Stomach (tissue), 9 donors: ENCODE data around the gene RRP36. TPM values are rescaled to one million over a fixed set of nuclear protein-coding genes. Genes with fewer than 3 reads are reported as not detected.

Experiments
- DNase-seq, 2 donors: peaks; one replicate each; pipeline versions ENCODE4 v3.0.0 to v3.0.0-alpha.2; 2013 to 2019
- H3K27ac ChIP-seq, 5 donors: fragments of 200-600 bp in 4 of 5; sonication (generic) in 4 of 5; one replicate each; pipeline ENCODE4 v1.5.1; 2013 to 2019; ENCODE audit warnings: mild to moderate bottlenecking in 1 of 5, moderate library complexity in 1 of 5
- H3K27me3 ChIP-seq, 3 donors: fragments of 200-600 bp; sonication (generic); one replicate each; pipeline ENCODE4 v1.5.1; 2017 to 2019; ENCODE audit warnings: mixed run types in 1 of 3
- H3K36me3 ChIP-seq, 4 donors: fragments of 200-600 bp; sonication (generic); 1 replicate in 3 of 4; 2 replicates in 1 of 4; pipeline ENCODE4 v1.5.1; 2016 to 2019
- H3K4me1 ChIP-seq, 4 donors: fragments of 200-600 bp; sonication (generic); one replicate each; pipeline ENCODE4 v1.5.1; 2016 to 2019
- H3K4me3 ChIP-seq, 4 donors: fragments of 200-600 bp; sonication (generic) in 3 of 4; one replicate each; pipeline ENCODE4 v1.5.1; 2016 to 2019; ENCODE audit warnings: mild to moderate bottlenecking in 1 of 4
- H3K9me3 ChIP-seq, 4 donors: fragments of 200-600 bp; sonication (generic); one replicate each; pipeline ENCODE4 v1.5.1; 2016 to 2019
- CTCF ChIP-seq, 7 experiments: fragments of 450-650 bp in 4 of 7; fragments of 200-600 bp in 3 of 7; sonication (generic) in 3 of 7; IDR thresholded peaks; one replicate each; pipeline ENCODE4 v1.5.1; 2016 to 2019; ENCODE audit warnings: antibody characterized with exemption in 7 of 7, control low read depth in 2 of 7, mild to moderate bottlenecking in 1 of 7
- EP300 ChIP-seq: sonication (generic); formaldehyde crosslinking; IDR thresholded peaks from one replicate; pipeline ENCODE4 v1.6.1; 2017; ENCODE audit warnings: antibody characterized with exemption
- POLR2A ChIP-seq, 4 donors: fragments of 450-650 bp; IDR thresholded peaks; one replicate each; pipeline ENCODE4 v1.6.1; 2016; ENCODE audit warnings: antibody characterized with exemption in 4 of 4, control low read depth in 2 of 4, mild to moderate bottlenecking in 1 of 4, moderate library complexity in 1 of 4
- POLR2AphosphoS5 ChIP-seq, 3 donors: sonication (generic); formaldehyde crosslinking; IDR thresholded peaks; one replicate each; pipeline ENCODE4 v1.6.1; 2016; ENCODE audit warnings: antibody characterized with exemption in 3 of 3
- WGBS, 5 donors: extraction: QIAGEN DNeasy Blood & Tissue Kit in 3 of 5; methylation state at CpG; one replicate each; pipeline versions ENCODE4 v1.1.5 to v1.1.7; 2013 to 2018; 5-methylcytosine and 5-hydroxymethylcytosine counted together
- intact Hi-C: fragments of 100-400 bp; cut with DNase I; formaldehyde crosslinking; loops from one replicate; pipeline ENCODE4 v1.15.1; 2023; ENCODE audit warnings: low total_unique reads
- polyA plus RNA-seq, 3 donors: library from polyadenylated mRNA; stranded (reverse); fragments of 200-250 nt; gene quantifications; one replicate each; pipeline ENCODE4 v1.2.3, GENCODE V29; 2013
- total RNA-seq, 5 donors: library from RNA; depleted of rRNA; stranded (reverse); fragments of >200 nt; gene quantifications; one replicate each; pipeline versions ENCODE4 v1.1.0 to v1.2.3, GENCODE V29; 2014 to 2016
- donor health status: healthy with polysubstance abuse.
- donor health status: Bipolar disorder and iron deficiency.
- donor health status: healthy.

RRP36 gene
- total and polyA plus RNA-seq, 8 donors = 3.5 to 61.1 (median 38.3) TPM

GRCh38 chr6:42974919-42975505 is 46.4 kb upstream of the RRP36 start:
- Histone ChIP-seq H3K4me3 (no peak overlapping the region), H3K27me3 (no peaks in the 10 kb centered on the region), H3K9me3 (no peaks in the 10 kb centered on the region), H3K4me1 (peaks cover 21 to 49% (median 37%) of the 10 kb centered on the region in 4 donors), H3K36me3 (peaks cover 0 to 11% (median 9%) of the 10 kb centered on the region in 4 donors), H3K27ac (no peak overlapping the region)
- intact Hi-C loops = no loop called here
- no peak for DNase-seq
- WGBS, 5 donors = 69 to 78% (median 75%) methylated on average over 5 of the region's 5 CpGs
- TF ChIP-seq EP300 (no peak), POLR2AphosphoS5 (IDR thresholded peaks at IDR 0.05) (no peak), CTCF (IDR thresholded peaks at IDR 0.05) (no peak), POLR2A (IDR thresholded peaks at IDR 0.05) (no peak)

GRCh38 chr6:42978487-42978838 is 43.0 kb upstream of the RRP36 start:
- peak overlapping the region; percentile 80 to 97 (median 89) for H3K4me3 ChIP-seq
- intact Hi-C loops = no loop called here
- peak overlapping the region; percentile 86 to 94 (median 92) for H3K27ac ChIP-seq
- no peaks in the 10 kb centered on the region for H3K27me3 ChIP-seq
- TF ChIP-seq POLR2AphosphoS5 (IDR thresholded peaks at IDR 0.05) (no peak), POLR2A (IDR thresholded peaks at IDR 0.05) (no peak), CTCF (IDR thresholded peaks at IDR 0.05) (no peak)
- no peaks in the 10 kb centered on the region for H3K9me3 ChIP-seq
- DNase-seq = peak in 1 of 2 donors; percentile 55
- H3K36me3 ChIP-seq = peaks cover 0 to 11% (median 7%) of the 10 kb centered on the region in 4 donors
- H3K4me1 ChIP-seq = peaks cover 22 to 51% (median 40%) of the 10 kb centered on the region in 4 donors
- 0% methylated on average over 5 to 28 of the region's 28 CpGs for WGBS, 5 donors

- peaks cover 0 to 8% (median 2%) of the 10 kb centered on the region in 4 donors for H3K36me3 ChIP-seq
- H3K27ac ChIP-seq = peak within 1 kb of the TSS; percentile 86 to 94 (median 92)
- H3K4me1 ChIP-seq = peaks cover 22 to 56% (median 45%) of the 10 kb centered on the region in 4 donors
- WGBS, 5 donors = 0 to 1% (median 0%) methylated on average over 22 to 59 of the region's 59 CpGs
- H3K9me3 ChIP-seq = no peaks in the 10 kb centered on the region
- peak; percentile 89 to 95 for DNase-seq
- H3K27me3 ChIP-seq = no peaks in the 10 kb centered on the region
- intact Hi-C loops = no loop called here
- TF ChIP-seq CTCF (IDR thresholded peaks at IDR 0.05) (no peak), POLR2AphosphoS5 (IDR thresholded peaks at IDR 0.05) (peak; percentile 14 to 86 (median 80)), POLR2A (IDR thresholded peaks at IDR 0.05) (peak in 1 of 4 donors; percentile 61)
- H3K4me3 ChIP-seq = peak within 1 kb of the TSS; percentile 80 to 97 (median 89)
Measured at GRCh38 chr6:42978839-42979522, 42.4 kb upstream of the RRP36 start, which contains the start of gene PEX6. Gene PEX6, minus strand, starts transcription at chr6:42979181. Its CDS starts 31 bp downstream, at chr6:42979150.

- peak overlapping the region; percentile 86 to 94 (median 92) for H3K27ac ChIP-seq
Measured at GRCh38 chr6:42979523-42980177, 41.8 kb upstream of the RRP36 start.

More at GRCh38 chr6:42979523-42980177, 41.8 kb upstream of the RRP36 start:
- 42 to 48% (median 45%) methylated on average over 9 of the region's 9 CpGs for WGBS, 5 donors
- Histone ChIP-seq H3K36me3 (peaks cover 0 to 3% (median 0%) of the 10 kb centered on the region in 4 donors), H3K4me1 (peaks cover 22 to 56% (median 46%) of the 10 kb centered on the region in 4 donors), H3K9me3 (no peaks in the 10 kb centered on the region), H3K4me3 (peak overlapping the region; percentile 80 to 97 (median 89)), H3K27me3 (no peaks in the 10 kb centered on the region)
- DNase-seq = no peak
- intact Hi-C loops = no loop called here
- TF ChIP-seq POLR2AphosphoS5 (IDR thresholded peaks at IDR 0.05) (no peak), CTCF (IDR thresholded peaks at IDR 0.05) (no peak), POLR2A (IDR thresholded peaks at IDR 0.05) (no peak), EP300 (no peak)
